GM18858 (cell line): Measurements from ENCODE around the gene NETO2.
"Not testable (repeated sequence)": the region's sequence is repeated elsewhere in the genome, so short reads cannot be mapped to it uniquely, and the experiment has no call there.

Source experiments
- ATAC-seq: cut with Tn5 transposase; IDR thresholded peaks from one replicate; pipeline ENCODE4 v1.9.1; 2021; ENCODE audit not compliant: unreplicated experiment

NETO2 gene

GRCh38 chr16:47067203-47067602 is 76.5 kb downstream of the NETO2 start:
- ATAC-seq = no peak

GRCh38 chr16:47065766-47066688 is 77.7 kb downstream of the NETO2 start:
- no peak for ATAC-seq

- ATAC-seq = no peak
Measured at GRCh38 chr16:47064775-47065174, 79.0 kb downstream of the NETO2 start.

- no peak for ATAC-seq
Measured at GRCh38 chr16:47063011-47063724, 80.6 kb downstream of the NETO2 start.

GRCh38 chr16:47061204-47061603 is 82.5 kb downstream of the NETO2 start:
- no peak for ATAC-seq

GRCh38 chr16:47060596-47060995 is 83.1 kb downstream of the NETO2 start:
- no peak for ATAC-seq

GRCh38 chr16:47059991-47060390 is 83.8 kb downstream of the NETO2 start:
- no peak for ATAC-seq

- ATAC-seq = not testable (repeated sequence)
Measured at GRCh38 chr16:47059130-47059529, 84.6 kb downstream of the NETO2 start.

GRCh38 chr16:47058295-47059086 is 85.3 kb downstream of the NETO2 start:
- ATAC-seq = no peak

- no peak for ATAC-seq
Measured at GRCh38 chr16:47057630-47057993, 86.1 kb downstream of the NETO2 start.

GRCh38 chr16:47056688-47057629 is 86.8 kb downstream of the NETO2 start:
- ATAC-seq = no peak

- not testable (repeated sequence) for ATAC-seq
Measured at GRCh38 chr16:47056061-47056460, 87.7 kb downstream of the NETO2 start.

- no peak for ATAC-seq
Measured at GRCh38 chr16:47055136-47055885, 88.4 kb downstream of the NETO2 start.

- ATAC-seq = no peak
Measured at GRCh38 chr16:47054306-47054705, 89.4 kb downstream of the NETO2 start.

- no peak for ATAC-seq
Measured at GRCh38 chr16:47053895-47054294, 89.8 kb downstream of the NETO2 start.

GRCh38 chr16:47052666-47053640 is 90.8 kb downstream of the NETO2 start:
- no peak for ATAC-seq

GRCh38 chr16:47051031-47051430 is 92.7 kb downstream of the NETO2 start:
- ATAC-seq = no peak

- no peak for ATAC-seq
Measured at GRCh38 chr16:47049901-47050583, 93.7 kb downstream of the NETO2 start.
